Measurements from ENCODE around the gene OR10G4.

The OR10G4 gene

GRCh38 chr11:124041254-124041653, 28.5 kb downstream of the OR10G4 start, which contains the start of gene OR10G7:
Gene OR10G7, minus strand, starts transcription at chr11:124041325. Its CDS starts 2,324 bp downstream, at chr11:124039001.
- Histone ChIP-seq H3K4me1 (ENCODE audit: control insufficient read depth, insufficient read depth, low read length) (0 out of 2 replicates have a peak, but pooled peaks cover 4% of the 10 kb centered on the region), H3K9me3 (ENCODE audit: control insufficient read depth, insufficient read depth, low read length) (no peaks in the 10 kb centered on the region), H3K27me3 (ENCODE audit: control insufficient read depth, insufficient read depth, low read length) (no peaks in the 10 kb centered on the region), H3K4me3 (ENCODE audit: low read depth, low read length) (no peak within 1 kb of the TSS), H3K36me3 (ENCODE audit: control insufficient read depth, insufficient read depth, low read length) (no peaks in the 10 kb centered on the region), H3K9ac (ENCODE audit: low read depth, low read length) (no peak within 1 kb of the TSS), H3K27ac (ENCODE audit: low read depth, low read length) (no peak within 1 kb of the TSS)

- no peak overlapping the region for H3K9ac ChIP-seq (ENCODE audit: low read depth, low read length)
- no peaks in the 10 kb centered on the region for H3K36me3 ChIP-seq (ENCODE audit: control insufficient read depth, insufficient read depth, low read length)
- no peaks in the 10 kb centered on the region for H3K9me3 ChIP-seq (ENCODE audit: control insufficient read depth, insufficient read depth, low read length)
- no peak overlapping the region for H3K27ac ChIP-seq (ENCODE audit: low read depth, low read length)
- H3K27me3 ChIP-seq (ENCODE audit: control insufficient read depth, insufficient read depth, low read length) = no peaks in the 10 kb centered on the region
- H3K4me3 ChIP-seq (ENCODE audit: low read depth, low read length) = no peak overlapping the region
- H3K4me1 ChIP-seq (ENCODE audit: control insufficient read depth, insufficient read depth, low read length) = 0 out of 2 replicates have a peak, but pooled peaks cover 4% of the 10 kb centered on the region
These were observed 30.6 kb downstream of the OR10G4 start for GRCh38 chr11:124043420-124043819.

GRCh38 chr11:124050748-124051147, 38.0 kb downstream of the OR10G4 start:
- H3K9me3 ChIP-seq (ENCODE audit: control insufficient read depth, insufficient read depth, low read length) = no peaks in the 10 kb centered on the region
- H3K36me3 ChIP-seq (ENCODE audit: control insufficient read depth, insufficient read depth, low read length) = no peaks in the 10 kb centered on the region
- H3K9ac ChIP-seq (ENCODE audit: low read depth, low read length) = no peak overlapping the region
- H3K4me3 ChIP-seq (ENCODE audit: low read depth, low read length) = no peak overlapping the region
- H3K4me1 ChIP-seq (ENCODE audit: control insufficient read depth, insufficient read depth, low read length) = no peaks in the 10 kb centered on the region
- no peaks in the 10 kb centered on the region for H3K27me3 ChIP-seq (ENCODE audit: control insufficient read depth, insufficient read depth, low read length)
- H3K27ac ChIP-seq (ENCODE audit: low read depth, low read length) = no peak overlapping the region

- H3K36me3 ChIP-seq (ENCODE audit: control insufficient read depth, insufficient read depth, low read length) = no peaks in the 10 kb centered on the region
- no peaks in the 10 kb centered on the region for H3K27me3 ChIP-seq (ENCODE audit: control insufficient read depth, insufficient read depth, low read length)
- no peaks in the 10 kb centered on the region for H3K4me1 ChIP-seq (ENCODE audit: control insufficient read depth, insufficient read depth, low read length)
- H3K27ac ChIP-seq (ENCODE audit: low read depth, low read length) = no peak overlapping the region
- no peak overlapping the region for H3K4me3 ChIP-seq (ENCODE audit: low read depth, low read length)
- no peak overlapping the region for H3K9ac ChIP-seq (ENCODE audit: low read depth, low read length)
- no peaks in the 10 kb centered on the region for H3K9me3 ChIP-seq (ENCODE audit: control insufficient read depth, insufficient read depth, low read length)
These were observed 40.2 kb downstream of the OR10G4 start for GRCh38 chr11:124052966-124053365.

Data from HUES48 (cell line).